ENCODE data around the gene KLB.
A peak's percentile ranks its signal among the peaks of the same experiment; 100 is the strongest.
"Not testable (repeated sequence)": the region's sequence is repeated elsewhere in the genome, so short reads cannot be mapped to it uniquely, and the experiment has no call there.

KLB gene

DNA sequence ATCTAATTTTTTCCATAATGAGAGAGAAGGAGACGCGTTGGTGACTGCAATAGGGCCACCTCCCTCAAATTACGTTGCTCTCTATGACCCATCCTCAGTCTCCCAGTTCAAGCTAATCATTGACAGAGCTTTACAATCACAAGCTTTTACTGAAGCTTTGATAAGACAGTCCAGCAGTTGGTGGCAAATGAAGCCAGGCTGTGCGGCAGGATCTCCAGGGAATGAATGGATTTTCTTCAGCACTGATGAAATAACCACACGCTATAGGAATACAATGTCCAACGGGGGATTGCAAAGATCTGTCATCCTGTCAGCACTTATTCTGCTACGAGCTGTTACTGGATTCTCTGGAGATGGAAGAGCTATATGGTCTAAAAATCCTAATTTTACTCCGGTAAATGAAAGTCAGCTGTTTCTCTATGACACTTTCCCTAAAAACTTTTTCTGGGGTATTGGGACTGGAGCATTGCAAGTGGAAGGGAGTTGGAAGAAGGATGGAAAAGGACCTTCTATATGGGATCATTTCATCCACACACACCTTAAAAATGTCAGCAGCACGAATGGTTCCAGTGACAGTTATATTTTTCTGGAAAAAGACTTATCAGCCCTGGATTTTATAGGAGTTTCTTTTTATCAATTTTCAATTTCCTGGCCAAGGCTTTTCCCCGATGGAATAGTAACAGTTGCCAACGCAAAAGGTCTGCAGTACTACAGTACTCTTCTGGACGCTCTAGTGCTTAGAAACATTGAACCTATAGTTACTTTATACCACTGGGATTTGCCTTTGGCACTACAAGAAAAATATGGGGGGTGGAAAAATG is at the start of gene KLB:
TSS of gene KLB (plus strand) at position 168 of the 821 bp plus-strand sequence. CDS start at position 188, 20 bp downstream.
- H3K27me3 ChIP-seq (ENCODE audit: control insufficient read depth, insufficient read depth, low read length) = no peaks in the 10 kb centered on the region
- no peaks in the 10 kb centered on the region for H3K9me3 ChIP-seq (ENCODE audit: control insufficient read depth, insufficient read depth, low read length)
- no peaks in the 10 kb centered on the region for H3K36me3 ChIP-seq (ENCODE audit: control insufficient read depth, insufficient read depth, low read length)
- no peak within 1 kb of the TSS for H3K9ac ChIP-seq (ENCODE audit: low read depth, low read length)
- no peak within 1 kb of the TSS for H3K4me3 ChIP-seq (ENCODE audit: low read depth, low read length)
- no peaks in the 10 kb centered on the region for H3K4me1 ChIP-seq (ENCODE audit: control insufficient read depth, insufficient read depth, low read length)

- no peaks in the 10 kb centered on the region for H3K4me1 ChIP-seq (ENCODE audit: control insufficient read depth, insufficient read depth, low read length)
- no peaks in the 10 kb centered on the region for H3K27me3 ChIP-seq (ENCODE audit: control insufficient read depth, insufficient read depth, low read length)
- no peaks in the 10 kb centered on the region for H3K36me3 ChIP-seq (ENCODE audit: control insufficient read depth, insufficient read depth, low read length)
- H3K9me3 ChIP-seq (ENCODE audit: control insufficient read depth, insufficient read depth, low read length) = no peaks in the 10 kb centered on the region
- no peak overlapping the region for H3K4me3 ChIP-seq (ENCODE audit: low read depth, low read length)
- H3K9ac ChIP-seq (ENCODE audit: low read depth, low read length) = no peak overlapping the region
These were observed 49.7 kb upstream of the KLB start for GRCh38 chr4:39357002-39357401.

GRCh38 chr4:39360611-39361010 is 46.1 kb upstream of the KLB start:
- H3K36me3 ChIP-seq (ENCODE audit: control insufficient read depth, insufficient read depth, low read length); H3K4me3 ChIP-seq (ENCODE audit: low read depth, low read length); H3K27me3 ChIP-seq (ENCODE audit: control insufficient read depth, insufficient read depth, low read length); H3K4me1 ChIP-seq (ENCODE audit: control insufficient read depth, insufficient read depth, low read length); H3K9ac ChIP-seq (ENCODE audit: low read depth, low read length); H3K9me3 ChIP-seq (ENCODE audit: control insufficient read depth, insufficient read depth, low read length): not testable (repeated sequence)

- no peaks in the 10 kb centered on the region for H3K4me1 ChIP-seq (ENCODE audit: control insufficient read depth, insufficient read depth, low read length)
- no peak overlapping the region for H3K4me3 ChIP-seq (ENCODE audit: low read depth, low read length)
- H3K27me3 ChIP-seq (ENCODE audit: control insufficient read depth, insufficient read depth, low read length) = peaks cover 4% of the 10 kb centered on the region
- no peaks in the 10 kb centered on the region for H3K36me3 ChIP-seq (ENCODE audit: control insufficient read depth, insufficient read depth, low read length)
- H3K9me3 ChIP-seq (ENCODE audit: control insufficient read depth, insufficient read depth, low read length) = no peaks in the 10 kb centered on the region
- no peak overlapping the region for H3K9ac ChIP-seq (ENCODE audit: low read depth, low read length)
These were observed 43.9 kb upstream of the KLB start for GRCh38 chr4:39362827-39363226.

- H3K9ac ChIP-seq (ENCODE audit: low read depth, low read length) = no peak overlapping the region
- H3K36me3 ChIP-seq (ENCODE audit: control insufficient read depth, insufficient read depth, low read length) = no peaks in the 10 kb centered on the region
- H3K4me1 ChIP-seq (ENCODE audit: control insufficient read depth, insufficient read depth, low read length) = no peaks in the 10 kb centered on the region
- H3K27me3 ChIP-seq (ENCODE audit: control insufficient read depth, insufficient read depth, low read length) = peaks cover 4% of the 10 kb centered on the region
- no peaks in the 10 kb centered on the region for H3K9me3 ChIP-seq (ENCODE audit: control insufficient read depth, insufficient read depth, low read length)
- no peak overlapping the region for H3K4me3 ChIP-seq (ENCODE audit: low read depth, low read length)
These were observed 42.8 kb upstream of the KLB start for GRCh38 chr4:39363773-39364393.

DNA sequence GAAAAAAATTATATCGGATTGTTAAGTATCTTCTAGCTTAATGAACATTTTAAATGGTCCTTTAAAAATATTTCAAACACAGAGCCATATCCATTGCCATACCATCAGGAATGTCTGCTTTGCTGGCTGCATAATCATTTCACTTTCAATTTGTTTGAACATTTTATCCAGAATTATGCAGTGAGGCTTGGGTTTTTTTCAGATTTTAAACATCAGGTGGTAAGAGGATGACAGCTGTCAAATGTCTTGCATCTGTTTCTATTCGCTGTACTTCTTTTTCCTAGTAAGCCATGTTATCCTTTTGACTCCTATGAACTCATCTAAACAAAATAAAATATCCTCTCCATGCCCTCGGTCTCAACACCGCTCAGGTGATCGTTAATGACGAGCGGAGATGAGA is 41.4 kb upstream of the KLB start:
- Histone ChIP-seq H3K9ac (ENCODE audit: low read depth, low read length) (peak overlapping the region; percentile 94), H3K4me1 (ENCODE audit: control insufficient read depth, insufficient read depth, low read length) (no peaks in the 10 kb centered on the region), H3K9me3 (ENCODE audit: control insufficient read depth, insufficient read depth, low read length) (no peaks in the 10 kb centered on the region), H3K27me3 (ENCODE audit: control insufficient read depth, insufficient read depth, low read length) (peaks cover 4% of the 10 kb centered on the region), H3K4me3 (ENCODE audit: low read depth, low read length) (peak overlapping the region; percentile 95), H3K36me3 (ENCODE audit: control insufficient read depth, insufficient read depth, low read length) (no peaks in the 10 kb centered on the region)

GRCh38 chr4:39365830-39366771 is 40.6 kb upstream of the KLB start, which contains the start of gene RFC1:
Gene RFC1, minus strand, starts transcription at chr4:39366362. Its CDS starts 121 bp downstream, at chr4:39366241.
- Histone ChIP-seq H3K4me1 (ENCODE audit: control insufficient read depth, insufficient read depth, low read length) (no peaks in the 10 kb centered on the region), H3K36me3 (ENCODE audit: control insufficient read depth, insufficient read depth, low read length) (no peaks in the 10 kb centered on the region), H3K9me3 (ENCODE audit: control insufficient read depth, insufficient read depth, low read length) (no peaks in the 10 kb centered on the region), H3K27me3 (ENCODE audit: control insufficient read depth, insufficient read depth, low read length) (peaks cover 4% of the 10 kb centered on the region), H3K4me3 (ENCODE audit: low read depth, low read length) (peak within 1 kb of the TSS; percentile 95), H3K9ac (ENCODE audit: low read depth, low read length) (peak within 1 kb of the TSS; percentile 94)

- Histone ChIP-seq H3K9me3 (ENCODE audit: control insufficient read depth, insufficient read depth, low read length) (peaks cover 4% of the 10 kb centered on the region), H3K27me3 (ENCODE audit: control insufficient read depth, insufficient read depth, low read length) (peaks cover 4% of the 10 kb centered on the region), H3K4me3 (ENCODE audit: low read depth, low read length) (no peak overlapping the region), H3K4me1 (ENCODE audit: control insufficient read depth, insufficient read depth, low read length) (no peaks in the 10 kb centered on the region), H3K9ac (ENCODE audit: low read depth, low read length) (no peak overlapping the region), H3K36me3 (ENCODE audit: control insufficient read depth, insufficient read depth, low read length) (no peaks in the 10 kb centered on the region)
These were observed 39.6 kb upstream of the KLB start for GRCh38 chr4:39367166-39367565.

- Histone ChIP-seq H3K4me3 (ENCODE audit: low read depth, low read length) (no peak overlapping the region), H3K36me3 (ENCODE audit: control insufficient read depth, insufficient read depth, low read length) (no peaks in the 10 kb centered on the region), H3K4me1 (ENCODE audit: control insufficient read depth, insufficient read depth, low read length) (no peaks in the 10 kb centered on the region), H3K9me3 (ENCODE audit: control insufficient read depth, insufficient read depth, low read length) (peaks cover 4% of the 10 kb centered on the region), H3K9ac (ENCODE audit: low read depth, low read length) (no peak overlapping the region), H3K27me3 (ENCODE audit: control insufficient read depth, insufficient read depth, low read length) (peaks cover 4% of the 10 kb centered on the region)
These were observed 37.4 kb upstream of the KLB start for GRCh38 chr4:39369301-39369700.

DNA sequence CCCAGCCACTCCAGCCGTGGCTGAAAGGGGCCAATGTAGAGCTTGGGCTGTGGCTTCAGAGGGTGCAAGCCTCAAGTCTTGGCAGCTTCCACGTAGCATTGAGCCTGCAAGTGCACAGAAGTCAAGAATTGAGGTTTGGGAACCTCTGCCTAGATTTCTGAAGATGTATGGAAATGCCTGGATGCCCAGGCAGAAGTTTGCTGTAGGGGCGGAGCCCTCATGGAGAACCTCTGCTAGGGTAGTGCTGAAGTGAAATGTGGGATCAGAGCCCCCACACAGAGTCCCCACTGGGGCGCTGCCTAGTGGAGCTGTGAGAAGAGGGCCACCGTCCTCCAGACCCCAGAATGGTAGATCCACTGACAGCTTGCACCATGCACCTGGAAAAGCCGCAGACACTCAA is 35.5 kb upstream of the KLB start:
- H3K4me3 ChIP-seq (ENCODE audit: low read depth, low read length); H3K36me3 ChIP-seq (ENCODE audit: control insufficient read depth, insufficient read depth, low read length); H3K4me1 ChIP-seq (ENCODE audit: control insufficient read depth, insufficient read depth, low read length); H3K27me3 ChIP-seq (ENCODE audit: control insufficient read depth, insufficient read depth, low read length); H3K9me3 ChIP-seq (ENCODE audit: control insufficient read depth, insufficient read depth, low read length); H3K9ac ChIP-seq (ENCODE audit: low read depth, low read length): not testable (repeated sequence)

- no peak overlapping the region for H3K9ac ChIP-seq (ENCODE audit: low read depth, low read length)
- no peaks in the 10 kb centered on the region for H3K36me3 ChIP-seq (ENCODE audit: control insufficient read depth, insufficient read depth, low read length)
- no peaks in the 10 kb centered on the region for H3K4me1 ChIP-seq (ENCODE audit: control insufficient read depth, insufficient read depth, low read length)
- no peak overlapping the region for H3K4me3 ChIP-seq (ENCODE audit: low read depth, low read length)
- H3K9me3 ChIP-seq (ENCODE audit: control insufficient read depth, insufficient read depth, low read length) = peaks cover 4% of the 10 kb centered on the region
- H3K27me3 ChIP-seq (ENCODE audit: control insufficient read depth, insufficient read depth, low read length) = no peaks in the 10 kb centered on the region
These were observed 31.3 kb upstream of the KLB start for GRCh38 chr4:39375478-39375877.

Measured in iPS-15b (cell line).